NCI-H2171 (cell line): ENCODE measurements around the gene DLG5.

ENCODE experiments used
- DNase-seq: peaks from one replicate; lab custom pipeline; 2025; lab: John Stamatoyannopoulos, UW

The DLG5 gene

GRCh38 chr10:77820349-77820748 lies 106.2 kb downstream of the DLG5 start:
- no peak for DNase-seq

GRCh38 chr10:77819210-77820112 lies 107.1 kb downstream of the DLG5 start:
- no peak for DNase-seq

GRCh38 chr10:77818378-77818777 lies 108.2 kb downstream of the DLG5 start:
- no peak for DNase-seq

- no peak for DNase-seq
Observed at GRCh38 chr10:77817541-77817940, 109.0 kb downstream of the DLG5 start.

GRCh38 chr10:77816311-77816710 lies 110.2 kb downstream of the DLG5 start:
- no peak for DNase-seq

- no peak for DNase-seq
Observed at GRCh38 chr10:77812741-77813140, 113.8 kb downstream of the DLG5 start.

GRCh38 chr10:77811831-77812430 lies 114.6 kb downstream of the DLG5 start:
- DNase-seq, result no peak

GRCh38 chr10:77810446-77811335 lies 115.9 kb downstream of the DLG5 start:
- no peak for DNase-seq

GRCh38 chr10:77809336-77809735 lies 117.2 kb downstream of the DLG5 start:
- no peak for DNase-seq

GRCh38 chr10:77807706-77808105 lies 118.8 kb downstream of the DLG5 start:
- DNase-seq, result no peak

- DNase-seq, result no peak
Observed at GRCh38 chr10:77806511-77807157, 119.9 kb downstream of the DLG5 start.

GRCh38 chr10:77805676-77806075 lies 120.9 kb downstream of the DLG5 start:
- DNase-seq, result no peak

- no peak for DNase-seq
Observed at GRCh38 chr10:77804371-77804770, 122.2 kb downstream of the DLG5 start.

- DNase-seq, result no peak
Observed at GRCh38 chr10:77801474-77802161, 124.9 kb downstream of the DLG5 start.

- DNase-seq, result no peak
Observed at GRCh38 chr10:77800738-77801266, 125.8 kb downstream of the DLG5 start.

- DNase-seq, result no peak
Observed at GRCh38 chr10:77800320-77800719, 126.2 kb downstream of the DLG5 start.

- DNase-seq, result no peak
Observed at GRCh38 chr10:77799352-77799751, 127.2 kb downstream of the DLG5 start.

GRCh38 chr10:77798940-77799339 lies 127.6 kb downstream of the DLG5 start:
- no peak for DNase-seq

- DNase-seq, result no peak
Observed at GRCh38 chr10:77796311-77796915, 130.1 kb downstream of the DLG5 start.

- DNase-seq, result no peak
Observed at GRCh38 chr10:77795426-77796055, 131.0 kb downstream of the DLG5 start.
